HEK293T (cell line): ENCODE measurements around the gene CEP89.

Experiments used
- ARNT ChIP-seq: fragments of 450-650 bp; IDR thresholded peaks from 2 replicates; pipeline ENCODE4 v1.6.1; 2017; ENCODE audit warnings: mild to moderate bottlenecking
- BHLHE40 ChIP-seq: fragments of 450-650 bp; IDR thresholded peaks from 2 replicates; pipeline ENCODE4 v1.6.1; 2016; ENCODE audit warnings: mild to moderate bottlenecking, moderate library complexity, borderline replicate concordance
- CTBP1 ChIP-seq: fragments of 450-650 bp; IDR thresholded peaks from 2 replicates; pipeline ENCODE4 v1.6.1; 2016; ENCODE audit warnings: borderline replicate concordance
- ELF4 ChIP-seq: fragments of 450-650 bp; IDR thresholded peaks from 2 replicates; pipeline ENCODE4 v1.6.1; 2017; ENCODE audit warnings: antibody characterized with exemption
- FOXM1 ChIP-seq: fragments of 450-650 bp; IDR thresholded peaks from 2 replicates; pipeline ENCODE4 v1.6.1; 2017; ENCODE audit warnings: mild to moderate bottlenecking, borderline replicate concordance
- L3MBTL2 ChIP-seq: fragments of 450-650 bp; conservative IDR thresholded peaks from 2 replicates; pipeline ENCODE4 v1.6.1; 2016; ENCODE audit warnings: mild to moderate bottlenecking
- LEF1 ChIP-seq: fragments of 450-650 bp; IDR thresholded peaks from 2 replicates; pipeline ENCODE4 v1.6.1; 2017; ENCODE audit warnings: mild to moderate bottlenecking, borderline replicate concordance
- SUZ12 ChIP-seq: fragments of 450-650 bp; IDR thresholded peaks from 2 replicates; pipeline ENCODE4 v1.6.1; 2016; ENCODE audit warnings: mild to moderate bottlenecking
- TARDBP ChIP-seq: fragments of 450-650 bp; IDR thresholded peaks from 2 replicates; pipeline ENCODE4 v1.6.1; 2016
- TF ChIP-seq, protein P1 (sequence below): fragments of 450-650 bp; IDR thresholded peaks from 2 replicates; pipeline ENCODE4 v1.6.1; 2016

DNA sequence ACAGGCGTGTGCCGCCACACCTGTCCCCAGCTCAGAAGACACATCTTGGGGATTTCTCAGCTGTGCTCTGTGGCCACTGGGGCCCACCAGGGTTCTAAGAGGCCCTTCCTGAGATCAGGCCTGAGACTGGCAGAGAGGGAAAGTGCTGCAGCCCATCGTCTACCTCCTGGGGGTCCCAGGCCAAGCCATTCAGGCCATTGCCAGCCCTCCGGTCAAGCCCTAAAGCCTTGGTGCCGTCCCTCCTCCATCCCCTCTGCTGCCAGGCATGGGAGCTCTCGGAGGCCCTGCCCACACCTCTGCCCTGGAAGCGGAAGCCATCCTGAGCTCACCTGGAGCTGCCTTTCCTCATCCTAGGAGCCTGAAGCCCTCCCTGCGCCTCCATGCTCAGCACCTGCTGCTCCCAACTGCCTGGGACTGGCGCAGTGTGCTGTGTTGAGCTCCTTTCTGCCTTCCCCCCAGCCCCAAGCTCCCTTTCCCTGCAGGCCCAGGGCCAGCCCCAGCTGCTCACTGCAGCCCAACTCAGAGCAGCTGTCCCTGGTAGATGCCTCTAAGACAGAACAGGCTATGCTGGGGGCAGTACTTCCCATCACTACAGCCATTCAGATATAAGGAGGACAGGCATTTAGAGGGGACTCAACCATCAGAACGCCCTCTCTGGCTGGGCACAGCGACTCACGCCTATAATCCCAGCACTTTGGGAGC, 105.0 kb downstream of the CEP89 start:
- TF ChIP-seq, protein P1, sequence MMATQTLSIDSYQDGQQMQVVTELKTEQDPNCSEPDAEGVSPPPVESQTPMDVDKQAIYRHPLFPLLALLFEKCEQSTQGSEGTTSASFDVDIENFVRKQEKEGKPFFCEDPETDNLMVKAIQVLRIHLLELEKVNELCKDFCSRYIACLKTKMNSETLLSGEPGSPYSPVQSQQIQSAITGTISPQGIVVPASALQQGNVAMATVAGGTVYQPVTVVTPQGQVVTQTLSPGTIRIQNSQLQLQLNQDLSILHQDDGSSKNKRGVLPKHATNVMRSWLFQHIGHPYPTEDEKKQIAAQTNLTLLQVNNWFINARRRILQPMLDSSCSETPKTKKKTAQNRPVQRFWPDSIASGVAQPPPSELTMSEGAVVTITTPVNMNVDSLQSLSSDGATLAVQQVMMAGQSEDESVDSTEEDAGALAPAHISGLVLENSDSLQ = no peak
- no peak for TF ChIP-seq FOXM1
- no peak for TF ChIP-seq SUZ12
- TF ChIP-seq L3MBTL2 = no peak
- no peak for TF ChIP-seq TARDBP
- no peak for TF ChIP-seq LEF1
- TF ChIP-seq BHLHE40 = no peak
- no peak for TF ChIP-seq ELF4
- no peak for TF ChIP-seq ARNT
- TF ChIP-seq CTBP1 = no peak
